HG02610 (cell line): ENCODE results near the gene YY1.
A peak's percentile ranks its signal among the peaks of the same experiment; 100 is the strongest.
"Not testable (repeated sequence)": the region's sequence is repeated elsewhere in the genome, so short reads cannot be mapped to it uniquely, and the experiment has no call there.

Experiments
- ATAC-seq: cut with Tn5 transposase; IDR thresholded peaks from one replicate; pipeline ENCODE4 v1.9.1; 2021; ENCODE audit warnings: mild to moderate bottlenecking, moderate library complexity; ENCODE audit not compliant: unreplicated experiment

Gene YY1

GRCh38 chr14:100213587-100213955 lies 25.4 kb upstream of the YY1 start:
- no peak for ATAC-seq

GRCh38 chr14:100213956-100214769 lies 24.8 kb upstream of the YY1 start:
- ATAC-seq: peak; percentile 93

- peak; percentile 2 for ATAC-seq
Measured at GRCh38 chr14:100214770-100215083, 24.2 kb upstream of the YY1 start.

- ATAC-seq: no peak
Measured at GRCh38 chr14:100215330-100215885, 23.5 kb upstream of the YY1 start.

GRCh38 chr14:100219126-100219785 lies 19.7 kb upstream of the YY1 start:
- no peak for ATAC-seq

GRCh38 chr14:100221533-100222223 lies 17.3 kb upstream of the YY1 start:
- ATAC-seq: peak; percentile 93

GRCh38 chr14:100222224-100223093 lies 16.5 kb upstream of the YY1 start:
- ATAC-seq: peak; percentile 9

GRCh38 chr14:100223332-100224201 lies 15.4 kb upstream of the YY1 start:
- no peak for ATAC-seq

GRCh38 chr14:100224229-100224866 lies 14.6 kb upstream of the YY1 start:
- ATAC-seq: no peak

GRCh38 chr14:100225169-100225568 lies 13.8 kb upstream of the YY1 start:
- ATAC-seq: no peak

GRCh38 chr14:100230361-100230760 lies 8.6 kb upstream of the YY1 start:
- ATAC-seq: no peak

GRCh38 chr14:100234511-100234910 lies 4.4 kb upstream of the YY1 start:
- ATAC-seq: no peak

- not testable (repeated sequence) for ATAC-seq
Measured at GRCh38 chr14:100236271-100236818, 2.6 kb upstream of the YY1 start.

- ATAC-seq: no peak
Measured at GRCh38 chr14:100236881-100237280, 2.1 kb upstream of the YY1 start.

- ATAC-seq: no peak
Measured at GRCh38 chr14:100237735-100238418, 1.1 kb upstream of the YY1 start.

- no peak for ATAC-seq
Measured at GRCh38 chr14:100239211-100239839, 381 bp downstream of the YY1 start.

GRCh38 chr14:100239840-100240667 lies 1.1 kb downstream of the YY1 start:
- ATAC-seq: peak; percentile 32
